Stimulated activated CD4-positive, alpha-beta T cell treated with anti-CD3 and anti-CD28 coated beads, Interleukin-2, amount 100 ng/mL, for 48 hours (primary cell): ENCODE measurements around the gene TAS2R13.

Source experiments
- DNase-seq, 2 donors: peaks; one replicate each; pipeline ENCODE4 v3.0.0-alpha.2; 2020

TAS2R13 gene

GRCh38 chr12:10909462-10909861 is at the start of gene TAS2R13:
Gene TAS2R13, minus strand, starts transcription at chr12:10909562. Its CDS starts 264 bp downstream, at chr12:10909298.
- no peak for DNase-seq

GRCh38 chr12:10957741-10958140 is 48.4 kb upstream of the TAS2R13 start:
- no peak for DNase-seq

- DNase-seq: no peak
Observed at GRCh38 chr12:10956085-10956484, 46.7 kb upstream of the TAS2R13 start.

GRCh38 chr12:10952645-10953044 is 43.3 kb upstream of the TAS2R13 start:
- DNase-seq: no peak

GRCh38 chr12:10943167-10943566 is 33.8 kb upstream of the TAS2R13 start:
- DNase-seq: no peak

GRCh38 chr12:10941916-10942607 is 32.7 kb upstream of the TAS2R13 start:
- no peak for DNase-seq

- no peak for DNase-seq
Observed at GRCh38 chr12:10941369-10941768, 32.0 kb upstream of the TAS2R13 start.

GRCh38 chr12:10940389-10940788 is 31.0 kb upstream of the TAS2R13 start:
- DNase-seq: no peak

GRCh38 chr12:10939163-10939562 is 29.8 kb upstream of the TAS2R13 start, which contains the start of gene TAS2R14:
Gene TAS2R14, minus strand, starts transcription at chr12:10939263. Its CDS starts 56 bp downstream, at chr12:10939207.
- no peak for DNase-seq

- DNase-seq: no peak
Observed at GRCh38 chr12:10936506-10936905, 27.1 kb upstream of the TAS2R13 start.

- DNase-seq: no peak
Observed at GRCh38 chr12:10928746-10929286, 19.5 kb upstream of the TAS2R13 start, which contains the start of gene PRH2. Gene PRH2, plus strand, starts transcription at chr12:10929236. Its CDS starts 38 bp downstream, at chr12:10929274.

- DNase-seq: no peak
Observed at GRCh38 chr12:10926269-10926668, 16.9 kb upstream of the TAS2R13 start.

GRCh38 chr12:10919809-10920208 is 10.4 kb upstream of the TAS2R13 start:
- DNase-seq: no peak

- DNase-seq: no peak
Observed at GRCh38 chr12:10910380-10910779, 1.0 kb upstream of the TAS2R13 start.

GRCh38 chr12:10904686-10905085 is 4.7 kb downstream of the TAS2R13 start:
- no peak for DNase-seq

GRCh38 chr12:10901427-10901826 is 7.9 kb downstream of the TAS2R13 start:
- no peak for DNase-seq

GRCh38 chr12:10900972-10901371 is 8.4 kb downstream of the TAS2R13 start:
- DNase-seq: no peak

GRCh38 chr12:10900530-10900929 is 8.8 kb downstream of the TAS2R13 start:
- no peak for DNase-seq

GRCh38 chr12:10896854-10897253 is 12.5 kb downstream of the TAS2R13 start:
- DNase-seq: no peak

- DNase-seq: no peak
Observed at GRCh38 chr12:10891937-10892336, 17.4 kb downstream of the TAS2R13 start.

- no peak for DNase-seq
Observed at GRCh38 chr12:10889226-10889625, 20.1 kb downstream of the TAS2R13 start.

GRCh38 chr12:10884086-10884725 is 25.2 kb downstream of the TAS2R13 start, which contains the start of gene PRH1:
Gene PRH1, minus strand, starts transcription at chr12:10884255. Its CDS starts 38 bp downstream, at chr12:10884217.
- DNase-seq: no peak

GRCh38 chr12:10873378-10873777 is 36.0 kb downstream of the TAS2R13 start:
- no peak for DNase-seq

- no peak for DNase-seq
Observed at GRCh38 chr12:10867381-10867780, 42.0 kb downstream of the TAS2R13 start.
